ENCODE measurements around the gene MRPL10. TPM values are rescaled to one million over a fixed set of nuclear protein-coding genes. Genes with fewer than 3 reads are reported as not detected.
A peak's percentile ranks its signal among the peaks of the same experiment; 100 is the strongest.

The MRPL10 gene
- total and polyA plus RNA-seq, 10 donors: 24.4 to 46.1 (median 34.2) TPM

- Histone ChIP-seq H3K36me3 (no peaks in the 10 kb centered on the region), H3K4me1 (peaks cover 14 to 50% (median 36%) of the 10 kb centered on the region in 6 donors), H3K4me3 (no peak overlapping the region), H3K9me3 (no peaks in the 10 kb centered on the region), H3K27ac (no peak overlapping the region), H3K27me3 (replicated peaks in 1 of 7) (peaks cover 4 to 95% (median 68%) of the 10 kb centered on the region in 7 donors)
- no peak for TF ChIP-seq CTCF (IDR thresholded peaks at IDR 0.05 in 8 of 11, conservative IDR thresholded peaks at IDR 0.05 in 3 of 11)
- TF ChIP-seq POLR2A (IDR thresholded peaks at IDR 0.05): no peak
- no peak for TF ChIP-seq POLR2AphosphoS5 (IDR thresholded peaks at IDR 0.05)
- WGBS, 5 donors: 63 to 73% (median 70%) methylated on average over 22 to 23 of the region's 23 CpGs
- intact Hi-C loops (cut with DNase I; ENCODE audit: low total_unique reads): no loop called here
- DNase-seq: no peak
Observed at GRCh38 chr17:47848198-47848513, 16.8 kb upstream of the MRPL10 start.

- H3K27me3 ChIP-seq (replicated peaks in 1 of 7): peaks cover 4 to 89% (median 62%) of the 10 kb centered on the region in 7 donors
- no peak for DNase-seq
- TF ChIP-seq POLR2AphosphoS5 (IDR thresholded peaks at IDR 0.05) (no peak), CTCF (IDR thresholded peaks at IDR 0.05 in 8 of 11, conservative IDR thresholded peaks at IDR 0.05 in 3 of 11) (peak in 2 of 11 experiments; percentile 15 to 23), POLR2A (IDR thresholded peaks at IDR 0.05) (no peak)
- no peak overlapping the region for H3K27ac ChIP-seq
- 37 to 43% (median 41%) methylated on average over 9 to 71 of the region's 71 CpGs for WGBS, 5 donors
- peaks cover 14 to 55% (median 37%) of the 10 kb centered on the region in 6 donors for H3K4me1 ChIP-seq
- peak overlapping the region in 1 of 8 donors; percentile 42 for H3K4me3 ChIP-seq
- no peaks in the 10 kb centered on the region for H3K9me3 ChIP-seq
- intact Hi-C loops (cut with DNase I; ENCODE audit: low total_unique reads): no loop called here
- H3K36me3 ChIP-seq: no peaks in the 10 kb centered on the region
Observed at GRCh38 chr17:47847341-47848197, 16.2 kb upstream of the MRPL10 start.

GRCh38 chr17:47846716-47847340, 15.5 kb upstream of the MRPL10 start:
- intact Hi-C loops (cut with DNase I; ENCODE audit: low total_unique reads): no loop called here
- no peak overlapping the region for H3K27ac ChIP-seq
- no peak for DNase-seq
- H3K36me3 ChIP-seq: no peaks in the 10 kb centered on the region
- peaks cover under 1 to 81% (median 55%) of the 10 kb centered on the region in 7 donors for H3K27me3 ChIP-seq (replicated peaks in 1 of 7)
- peaks cover 13 to 55% (median 36%) of the 10 kb centered on the region in 6 donors for H3K4me1 ChIP-seq
- H3K9me3 ChIP-seq: no peaks in the 10 kb centered on the region
- WGBS, 5 donors: 24 to 35% (median 31%) methylated on average over 19 to 31 of the region's 31 CpGs
- H3K4me3 ChIP-seq: peak overlapping the region in 1 of 8 donors; percentile 42
- TF ChIP-seq POLR2AphosphoS5 (IDR thresholded peaks at IDR 0.05) (no peak), CTCF (IDR thresholded peaks at IDR 0.05 in 8 of 11, conservative IDR thresholded peaks at IDR 0.05 in 3 of 11) (no peak), POLR2A (IDR thresholded peaks at IDR 0.05) (no peak)

GRCh38 chr17:47845716-47846075, 14.4 kb upstream of the MRPL10 start:
- peaks cover 8 to 55% (median 34%) of the 10 kb centered on the region in 6 donors for H3K4me1 ChIP-seq
- intact Hi-C loops (cut with DNase I; ENCODE audit: low total_unique reads): no loop called here
- no peak overlapping the region for H3K27ac ChIP-seq
- no peaks in the 10 kb centered on the region for H3K36me3 ChIP-seq
- DNase-seq: no peak
- peaks cover 0 to 70% (median 44%) of the 10 kb centered on the region in 7 donors for H3K27me3 ChIP-seq (replicated peaks in 1 of 7)
- H3K4me3 ChIP-seq: no peak overlapping the region
- no peak for TF ChIP-seq POLR2AphosphoS5 (IDR thresholded peaks at IDR 0.05)
- no peak for TF ChIP-seq POLR2A (IDR thresholded peaks at IDR 0.05)
- no peak for TF ChIP-seq CTCF (IDR thresholded peaks at IDR 0.05 in 8 of 11, conservative IDR thresholded peaks at IDR 0.05 in 3 of 11)
- WGBS, 5 donors: 74 to 89% (median 82%) methylated on average over 3 of the region's 3 CpGs
- H3K9me3 ChIP-seq: no peaks in the 10 kb centered on the region
